PFSK-1 (cell line): ENCODE measurements around the gene ROM1.

ENCODE experiments used
- POLR2AphosphoS5 ChIP-seq: IDR thresholded peaks from 2 replicates; pipeline ENCODE4 v1.6.1; 2012; ENCODE audit warnings: low read depth, mild to moderate bottlenecking, control low read depth, low read length, moderate library complexity
- TF ChIP-seq, protein P1 (sequence below), 2 experiments: IDR thresholded peaks; 2 replicates each; pipeline versions ENCODE4 v1.6.1 to v1.8.0; 2011 to 2012; ENCODE audit warnings: low read depth in 2 of 2, low read length in 2 of 2, control low read depth in 1 of 2, inconsistent platforms in 1 of 2, mild to moderate bottlenecking in 1 of 2, moderate library complexity in 1 of 2; ENCODE audit not compliant: insufficient read depth in 1 of 2

DNA sequence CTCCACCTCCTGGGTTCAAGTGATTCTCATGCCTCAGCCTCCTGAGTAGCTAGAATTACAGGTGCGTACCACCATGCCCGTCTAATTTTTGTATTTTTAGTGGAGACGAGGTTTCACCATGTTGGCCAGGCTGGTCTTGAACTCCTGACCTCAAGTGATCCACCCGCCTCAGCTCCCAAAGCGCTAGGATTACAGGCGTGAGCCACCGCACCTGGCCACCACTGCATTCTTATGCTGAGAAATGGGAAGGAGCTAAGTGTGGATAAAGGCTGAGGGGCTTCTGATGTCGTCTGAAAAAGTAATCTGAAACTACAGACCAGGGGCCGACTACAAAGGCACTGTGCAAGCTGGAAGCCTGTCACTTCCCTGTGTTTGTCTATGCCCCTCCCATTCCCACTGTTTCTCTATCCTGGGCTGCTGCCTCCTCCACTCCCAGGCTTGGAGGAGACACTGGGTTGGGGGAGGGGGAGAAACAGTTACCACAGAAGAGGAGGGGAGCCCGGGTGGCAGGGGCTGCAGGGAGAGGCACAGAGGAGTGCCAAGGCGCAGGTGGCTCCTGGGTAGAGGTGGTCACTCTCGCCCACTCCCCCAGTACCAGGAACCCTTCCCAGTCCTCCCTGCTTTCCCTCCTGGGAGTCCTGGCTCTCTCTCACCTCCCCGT is 8.5 kb upstream of the ROM1 start:
- no peak for TF ChIP-seq POLR2AphosphoS5
- TF ChIP-seq, protein P1, sequence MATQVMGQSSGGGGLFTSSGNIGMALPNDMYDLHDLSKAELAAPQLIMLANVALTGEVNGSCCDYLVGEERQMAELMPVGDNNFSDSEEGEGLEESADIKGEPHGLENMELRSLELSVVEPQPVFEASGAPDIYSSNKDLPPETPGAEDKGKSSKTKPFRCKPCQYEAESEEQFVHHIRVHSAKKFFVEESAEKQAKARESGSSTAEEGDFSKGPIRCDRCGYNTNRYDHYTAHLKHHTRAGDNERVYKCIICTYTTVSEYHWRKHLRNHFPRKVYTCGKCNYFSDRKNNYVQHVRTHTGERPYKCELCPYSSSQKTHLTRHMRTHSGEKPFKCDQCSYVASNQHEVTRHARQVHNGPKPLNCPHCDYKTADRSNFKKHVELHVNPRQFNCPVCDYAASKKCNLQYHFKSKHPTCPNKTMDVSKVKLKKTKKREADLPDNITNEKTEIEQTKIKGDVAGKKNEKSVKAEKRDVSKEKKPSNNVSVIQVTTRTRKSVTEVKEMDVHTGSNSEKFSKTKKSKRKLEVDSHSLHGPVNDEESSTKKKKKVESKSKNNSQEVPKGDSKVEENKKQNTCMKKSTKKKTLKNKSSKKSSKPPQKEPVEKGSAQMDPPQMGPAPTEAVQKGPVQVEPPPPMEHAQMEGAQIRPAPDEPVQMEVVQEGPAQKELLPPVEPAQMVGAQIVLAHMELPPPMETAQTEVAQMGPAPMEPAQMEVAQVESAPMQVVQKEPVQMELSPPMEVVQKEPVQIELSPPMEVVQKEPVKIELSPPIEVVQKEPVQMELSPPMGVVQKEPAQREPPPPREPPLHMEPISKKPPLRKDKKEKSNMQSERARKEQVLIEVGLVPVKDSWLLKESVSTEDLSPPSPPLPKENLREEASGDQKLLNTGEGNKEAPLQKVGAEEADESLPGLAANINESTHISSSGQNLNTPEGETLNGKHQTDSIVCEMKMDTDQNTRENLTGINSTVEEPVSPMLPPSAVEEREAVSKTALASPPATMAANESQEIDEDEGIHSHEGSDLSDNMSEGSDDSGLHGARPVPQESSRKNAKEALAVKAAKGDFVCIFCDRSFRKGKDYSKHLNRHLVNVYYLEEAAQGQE (IDR thresholded peaks at IDR 0.05; ENCODE audit: insufficient read depth in 1 of 2, low read depth in 2 of 2, low read length in 2 of 2): no peak
